Liver (tissue), 3 donors: Measurements from ENCODE around the gene TRIM36.

Source experiments
- ATF3 ChIP-seq: IDR thresholded peaks from 2 replicates; pipeline ENCODE4 v1.6.1; 2016; ENCODE audit warnings: antibody characterized with exemption
- EGR1 ChIP-seq, 2 donors: IDR thresholded peaks; 2 replicates each; pipeline ENCODE4 v1.6.1; 2016 to 2018; ENCODE audit warnings: antibody characterized with exemption in 2 of 2, low read depth in 2 of 2
- GABPA ChIP-seq, 2 donors: IDR thresholded peaks in 1 of 2; conservative IDR thresholded peaks in 1 of 2; 2 replicates each; pipeline ENCODE4 v1.6.1; 2016; ENCODE audit warnings: antibody characterized with exemption in 2 of 2, mild to moderate bottlenecking in 1 of 2, moderate library complexity in 1 of 2
- JUND ChIP-seq, 2 donors: IDR thresholded peaks; 2 replicates each; pipeline ENCODE4 v1.6.1; 2016; ENCODE audit warnings: antibody characterized with exemption in 2 of 2
- NR2F2 ChIP-seq: IDR thresholded peaks from 2 replicates; pipeline ENCODE4 v1.6.1; 2016; ENCODE audit warnings: antibody characterized with exemption
- RAD21 ChIP-seq, 2 donors: IDR thresholded peaks; 2 replicates each; pipeline ENCODE4 v1.6.1; 2016; ENCODE audit warnings: antibody characterized with exemption in 2 of 2, mild to moderate bottlenecking in 2 of 2
- REST ChIP-seq: IDR thresholded peaks from 2 replicates; pipeline ENCODE4 v1.6.1; 2016; ENCODE audit warnings: antibody characterized with exemption, mild to moderate bottlenecking
- SP1 ChIP-seq: IDR thresholded peaks from 2 replicates; pipeline ENCODE4 v1.6.1; 2018; ENCODE audit warnings: antibody characterized with exemption, mild to moderate bottlenecking
- TAF1 ChIP-seq: conservative IDR thresholded peaks from 2 replicates; pipeline ENCODE4 v1.6.1; 2016; ENCODE audit warnings: antibody characterized with exemption, mild to moderate bottlenecking
- YY1 ChIP-seq: IDR thresholded peaks from 2 replicates; pipeline ENCODE4 v1.6.1; 2016; ENCODE audit warnings: antibody characterized with exemption, mild to moderate bottlenecking
- ZBTB33 ChIP-seq: IDR thresholded peaks from 2 replicates; pipeline ENCODE4 v1.6.1; 2016; ENCODE audit warnings: antibody characterized with exemption
- TF ChIP-seq, protein P1 (sequence below): fragments of 150-350 bp; IDR thresholded peaks from 2 replicates; pipeline ENCODE4 v1.5.1; 2017; ENCODE audit warnings: improper control_type of control experiment, low read depth, low read length; ENCODE audit not compliant: missing input control
- TF ChIP-seq, protein P2 (sequence below): IDR thresholded peaks from 2 replicates; pipeline ENCODE4 v1.6.1; 2016; ENCODE audit warnings: antibody characterized with exemption
- donor health status: healthy.
- donor health status: healthy.

- TF ChIP-seq, protein P1, sequence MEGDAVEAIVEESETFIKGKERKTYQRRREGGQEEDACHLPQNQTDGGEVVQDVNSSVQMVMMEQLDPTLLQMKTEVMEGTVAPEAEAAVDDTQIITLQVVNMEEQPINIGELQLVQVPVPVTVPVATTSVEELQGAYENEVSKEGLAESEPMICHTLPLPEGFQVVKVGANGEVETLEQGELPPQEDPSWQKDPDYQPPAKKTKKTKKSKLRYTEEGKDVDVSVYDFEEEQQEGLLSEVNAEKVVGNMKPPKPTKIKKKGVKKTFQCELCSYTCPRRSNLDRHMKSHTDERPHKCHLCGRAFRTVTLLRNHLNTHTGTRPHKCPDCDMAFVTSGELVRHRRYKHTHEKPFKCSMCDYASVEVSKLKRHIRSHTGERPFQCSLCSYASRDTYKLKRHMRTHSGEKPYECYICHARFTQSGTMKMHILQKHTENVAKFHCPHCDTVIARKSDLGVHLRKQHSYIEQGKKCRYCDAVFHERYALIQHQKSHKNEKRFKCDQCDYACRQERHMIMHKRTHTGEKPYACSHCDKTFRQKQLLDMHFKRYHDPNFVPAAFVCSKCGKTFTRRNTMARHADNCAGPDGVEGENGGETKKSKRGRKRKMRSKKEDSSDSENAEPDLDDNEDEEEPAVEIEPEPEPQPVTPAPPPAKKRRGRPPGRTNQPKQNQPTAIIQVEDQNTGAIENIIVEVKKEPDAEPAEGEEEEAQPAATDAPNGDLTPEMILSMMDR: no peak
- TF ChIP-seq, protein P2, sequence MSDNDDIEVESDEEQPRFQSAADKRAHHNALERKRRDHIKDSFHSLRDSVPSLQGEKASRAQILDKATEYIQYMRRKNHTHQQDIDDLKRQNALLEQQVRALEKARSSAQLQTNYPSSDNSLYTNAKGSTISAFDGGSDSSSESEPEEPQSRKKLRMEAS: no peak
- no peak for TF ChIP-seq SP1
- TF ChIP-seq ZBTB33: no peak
- TF ChIP-seq RAD21 (IDR thresholded peaks at IDR 0.05): no peak
- TF ChIP-seq ATF3: no peak
- TF ChIP-seq TAF1: no peak
- TF ChIP-seq JUND (IDR thresholded peaks at IDR 0.05): no peak
- TF ChIP-seq GABPA (IDR thresholded peaks at IDR 0.05 in 1 of 2, conservative IDR thresholded peaks at IDR 0.05 in 1 of 2): no peak
- no peak for TF ChIP-seq EGR1 (IDR thresholded peaks at IDR 0.05; ENCODE audit: low read depth in 2 of 2)
- no peak for TF ChIP-seq NR2F2
- no peak for TF ChIP-seq REST
- no peak for TF ChIP-seq YY1
These were observed 19.2 kb downstream of the TRIM36 start for GRCh38 chr5:115150512-115150911.
